HG03066 (cell line): ENCODE data around the gene RIPOR3.
"Not testable (repeated sequence)": the region's sequence is repeated elsewhere in the genome, so short reads cannot be mapped to it uniquely, and the experiment has no call there.

Source experiments
- ATAC-seq: cut with Tn5 transposase; IDR thresholded peaks from one replicate; pipeline ENCODE4 v1.9.1; 2021; ENCODE audit warnings: low read depth; ENCODE audit not compliant: unreplicated experiment

Gene RIPOR3

DNA sequence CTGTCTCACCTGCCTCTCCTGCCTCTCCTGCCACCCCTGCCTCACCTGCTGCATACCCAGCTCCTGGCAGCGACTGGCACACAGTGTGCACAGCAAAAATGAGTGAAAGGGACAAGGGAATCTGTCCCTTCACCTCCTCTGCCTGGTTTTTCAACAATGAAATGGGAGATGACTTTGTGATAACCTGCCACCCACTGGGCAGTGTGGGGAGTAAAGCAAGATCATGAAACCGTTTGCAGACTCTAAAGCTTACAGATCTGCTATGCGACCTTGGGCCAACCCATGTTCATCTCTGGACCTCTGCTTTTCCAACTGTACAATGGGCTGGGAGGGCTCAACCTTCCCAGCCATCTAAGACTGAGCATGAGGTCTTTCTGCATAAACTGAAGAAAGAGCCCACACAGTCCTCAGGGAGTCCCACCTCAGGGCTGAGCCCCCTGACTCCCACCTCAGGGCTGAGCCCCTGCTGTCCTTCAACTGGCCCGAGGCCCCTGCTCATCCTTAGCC is 81.1 kb downstream of the RIPOR3 start:
- no peak for ATAC-seq

DNA sequence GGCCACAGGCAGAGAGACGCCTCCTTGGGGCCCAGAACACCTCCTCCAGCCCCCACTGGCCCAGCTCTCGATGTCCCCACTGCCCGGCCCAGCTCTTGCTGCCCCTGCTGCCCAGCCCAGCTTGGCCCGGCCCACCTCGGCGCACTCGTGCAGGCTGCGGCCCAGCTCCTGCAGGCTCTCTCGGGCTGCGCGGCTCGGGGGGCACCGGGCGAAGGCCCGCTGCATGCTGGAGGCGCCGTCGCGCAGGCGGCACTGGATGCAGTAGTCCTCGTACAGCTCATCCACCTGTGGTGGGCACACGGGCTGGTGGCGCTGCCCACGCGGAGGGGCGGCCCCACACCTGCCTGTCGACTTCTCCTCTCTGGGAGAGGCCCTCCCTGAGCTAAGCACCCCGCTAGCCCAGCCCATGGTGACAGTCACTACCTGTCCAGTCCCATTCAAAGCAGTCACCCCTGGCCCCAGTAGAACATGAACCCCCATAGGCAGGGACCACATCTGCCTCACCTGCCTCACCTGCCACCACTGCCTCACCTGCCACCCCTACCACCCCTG is 81.8 kb downstream of the RIPOR3 start:
- ATAC-seq, result no peak

DNA sequence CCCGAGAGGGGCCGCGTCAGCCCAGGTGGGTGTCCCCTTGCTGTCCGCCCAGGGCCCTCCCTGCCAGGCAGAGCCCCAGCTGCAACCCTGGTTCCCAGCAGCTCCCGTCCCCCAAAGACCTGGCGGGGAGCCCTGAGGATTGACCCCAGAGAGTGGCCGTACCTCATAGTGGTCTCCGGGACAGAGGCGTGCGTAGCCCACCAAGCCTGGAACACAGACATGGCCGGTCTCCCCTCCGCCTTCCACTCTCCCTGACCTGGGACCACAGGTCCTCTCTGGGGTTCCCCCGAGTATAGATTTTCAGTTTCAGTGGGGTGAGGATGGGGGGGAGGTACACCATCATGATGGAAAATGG is 82.6 kb downstream of the RIPOR3 start:
- ATAC-seq, result no peak

GRCh38 chr20:50607850-50608749 is 83.2 kb downstream of the RIPOR3 start:
- no peak for ATAC-seq

- ATAC-seq, result no peak
Observed at GRCh38 chr20:50607436-50607835, 83.9 kb downstream of the RIPOR3 start.

- no peak for ATAC-seq
Observed at GRCh38 chr20:50605136-50605535, 86.2 kb downstream of the RIPOR3 start.

GRCh38 chr20:50604451-50604850 is 86.9 kb downstream of the RIPOR3 start:
- no peak for ATAC-seq

- no peak for ATAC-seq
Observed at GRCh38 chr20:50602432-50603088, 88.8 kb downstream of the RIPOR3 start.

DNA sequence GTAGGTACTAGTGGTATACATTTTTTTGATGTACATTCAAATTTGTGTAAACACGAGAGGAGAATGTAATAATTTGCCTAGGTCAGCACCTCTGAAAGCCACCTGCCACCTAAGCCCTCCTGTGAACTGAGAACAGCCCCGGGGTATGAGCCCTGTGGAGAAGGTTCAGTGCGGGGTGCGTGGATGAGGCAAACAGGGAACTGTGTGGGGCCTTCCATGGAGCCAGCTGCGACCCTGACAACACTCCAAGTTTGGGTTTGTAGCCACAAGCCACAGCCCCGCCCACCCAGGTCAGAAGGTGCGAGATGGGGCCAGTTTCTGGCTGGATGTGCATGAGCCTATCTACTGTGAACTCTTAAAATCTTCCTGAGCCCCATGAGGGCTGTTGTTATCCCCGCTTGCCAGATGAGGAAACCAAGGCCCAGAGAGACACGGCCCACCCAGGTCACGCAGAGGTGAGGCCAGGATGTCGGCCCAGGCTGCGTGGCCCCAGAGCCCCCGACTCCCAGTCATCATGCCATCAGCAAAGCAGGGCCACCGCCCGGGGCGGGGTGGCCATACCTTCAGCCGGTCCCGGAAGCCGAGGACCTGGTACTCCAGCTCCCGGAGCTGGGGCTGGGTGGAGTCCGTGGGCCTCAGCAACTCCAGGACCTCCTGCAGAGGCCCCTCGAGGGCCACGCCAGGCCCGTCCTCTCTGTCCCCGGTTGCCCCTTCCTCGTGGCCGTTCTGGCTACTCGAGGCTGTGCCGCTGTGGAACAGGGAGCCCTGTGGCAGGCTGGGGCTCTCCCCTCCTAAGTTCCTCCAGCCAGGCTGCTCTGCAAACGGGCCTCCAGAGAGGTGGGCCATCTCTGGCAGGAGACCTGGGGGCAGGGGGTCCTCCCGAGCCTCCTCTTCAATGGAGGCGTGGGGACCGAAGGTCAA is 89.6 kb downstream of the RIPOR3 start:
- no peak for ATAC-seq

- no peak for ATAC-seq
Observed at GRCh38 chr20:50600281-50600895, 91.0 kb downstream of the RIPOR3 start.

- not testable (repeated sequence) for ATAC-seq
Observed at GRCh38 chr20:50598768-50599167, 92.6 kb downstream of the RIPOR3 start.

DNA sequence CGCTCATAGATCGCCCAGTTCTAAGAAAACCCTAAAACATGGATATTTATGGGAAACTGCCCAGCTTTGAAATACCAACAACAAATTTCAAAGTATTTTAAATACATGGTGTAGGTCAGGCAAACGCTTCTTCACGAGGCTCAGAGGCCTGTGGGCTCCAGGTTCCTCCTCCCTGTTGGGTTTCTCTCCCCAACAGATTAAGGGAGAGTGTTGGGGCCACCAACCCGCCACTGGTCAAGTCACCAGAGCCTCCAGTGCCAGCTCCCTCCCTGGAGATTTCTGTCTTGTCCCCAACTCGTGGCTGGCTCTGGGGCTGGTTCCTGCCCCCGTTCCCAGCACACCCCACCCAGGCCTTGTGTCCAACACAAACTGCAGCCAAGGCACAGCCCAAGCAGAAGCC is 93.3 kb downstream of the RIPOR3 start:
- ATAC-seq, result no peak

DNA sequence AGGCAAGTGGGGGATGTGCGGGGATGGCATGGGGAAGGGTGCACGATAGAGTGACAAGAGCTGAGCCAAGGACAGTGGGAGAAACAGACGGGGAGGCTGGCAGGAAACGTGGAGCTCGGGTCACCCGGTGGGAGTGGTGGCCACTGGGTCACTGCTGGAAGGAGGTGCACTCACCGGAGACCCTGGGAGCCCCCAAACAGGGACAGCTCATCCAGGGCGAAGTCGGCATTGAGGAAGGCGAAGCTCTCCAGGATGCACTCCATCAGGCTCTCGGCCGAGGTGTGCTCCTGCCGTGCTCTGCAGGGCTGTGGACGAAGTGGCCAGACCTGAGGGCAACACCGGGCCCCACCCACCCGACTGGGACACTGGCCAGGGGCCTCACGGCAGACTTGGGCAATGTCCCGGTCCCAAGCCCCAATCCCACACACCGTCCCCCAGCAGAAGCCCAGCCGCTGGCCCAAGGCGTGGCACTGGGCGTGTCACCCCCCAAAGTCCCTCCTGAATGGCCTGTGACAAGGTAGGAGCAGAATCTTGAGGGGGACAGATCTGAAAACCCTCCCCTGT is 93.9 kb downstream of the RIPOR3 start:
- ATAC-seq, result no peak

DNA sequence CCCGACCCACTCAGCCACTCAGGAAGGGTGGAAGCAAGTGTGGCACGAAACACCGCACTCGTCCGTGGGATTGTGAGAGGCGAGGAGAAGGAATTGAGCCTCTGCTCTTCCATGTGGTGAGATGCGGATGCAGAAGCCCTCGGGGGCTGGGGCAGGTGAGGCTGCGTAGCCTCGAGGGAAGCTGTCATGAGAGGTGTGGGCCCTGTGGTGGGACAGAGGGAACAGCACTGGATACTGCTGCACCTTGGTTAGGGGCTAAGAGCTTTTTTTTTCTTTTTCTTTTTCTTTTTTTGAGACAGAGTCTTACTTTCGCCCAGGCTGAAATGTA is 94.7 kb downstream of the RIPOR3 start:
- no peak for ATAC-seq

GRCh38 chr20:50595988-50596693 is 95.2 kb downstream of the RIPOR3 start:
- ATAC-seq, result no peak

- ATAC-seq, result no peak
Observed at GRCh38 chr20:50595433-50595895, 95.9 kb downstream of the RIPOR3 start.

- ATAC-seq, result no peak
Observed at GRCh38 chr20:50594591-50595432, 96.5 kb downstream of the RIPOR3 start.

GRCh38 chr20:50594231-50594590 is 97.1 kb downstream of the RIPOR3 start:
- no peak for ATAC-seq
